H54 (cell line): ENCODE measurements around the gene TMEM144.

ENCODE experiments used
- DNase-seq: peaks from one replicate; pipeline ENCODE4 v3.0.0; 2011; ENCODE audit warnings: low spot score, mixed read lengths; ENCODE audit not compliant: insufficient read length
- FAIRE-seq: peaks from 3 replicates; lab custom pipeline; 2011; peaks lifted over from hg19 to GRCh38; lab: Jason Lieb, UNC
- POLR2A ChIP-seq: IDR thresholded peaks from 2 replicates; pipeline ENCODE4 v1.6.1; 2011; ENCODE audit warnings: low read depth, mild to moderate bottlenecking, low read length

Gene TMEM144

GRCh38 chr4:158209825-158210807 lies at the start of gene TMEM144:
Gene TMEM144, plus strand, starts transcription at chr4:158210486. Its CDS starts 2,182 bp downstream, at chr4:158212668.
- no peak for TF ChIP-seq POLR2A
- FAIRE-seq: peak; percentile 48
- peak; percentile 65 for DNase-seq

GRCh38 chr4:158161551-158162354 lies 48.5 kb upstream of the TMEM144 start:
- FAIRE-seq: peak; percentile 67
- no peak for TF ChIP-seq POLR2A
- DNase-seq: no peak

GRCh38 chr4:158162631-158163030 lies 47.7 kb upstream of the TMEM144 start:
- DNase-seq: no peak
- FAIRE-seq: peak; percentile 23
- no peak for TF ChIP-seq POLR2A

- TF ChIP-seq POLR2A: no peak
- no peak for DNase-seq
- FAIRE-seq: no peak
Observed at GRCh38 chr4:158163941-158164767, 46.1 kb upstream of the TMEM144 start.

GRCh38 chr4:158164768-158165213 lies 45.5 kb upstream of the TMEM144 start:
- DNase-seq (no peak), FAIRE-seq (no peak)
- TF ChIP-seq POLR2A: no peak

GRCh38 chr4:158166701-158167100 lies 43.6 kb upstream of the TMEM144 start:
- FAIRE-seq: no peak
- DNase-seq: no peak
- TF ChIP-seq POLR2A: no peak

GRCh38 chr4:158168606-158169005 lies 41.7 kb upstream of the TMEM144 start:
- FAIRE-seq (no peak), DNase-seq (no peak)
- TF ChIP-seq POLR2A: no peak

GRCh38 chr4:158169506-158169905 lies 40.8 kb upstream of the TMEM144 start:
- DNase-seq (no peak), FAIRE-seq (no peak)
- TF ChIP-seq POLR2A: no peak

- no peak for TF ChIP-seq POLR2A
- DNase-seq (no peak), FAIRE-seq (no peak)
Observed at GRCh38 chr4:158169931-158170690, 40.2 kb upstream of the TMEM144 start.

- FAIRE-seq (no peak), DNase-seq (no peak)
- TF ChIP-seq POLR2A: no peak
Observed at GRCh38 chr4:158170691-158171561, 39.4 kb upstream of the TMEM144 start.
